ENCODE results near the gene SGPL1. TPM values are rescaled to one million over a fixed set of nuclear protein-coding genes. Genes with fewer than 3 reads are reported as not detected.
"Not testable (repeated sequence)": the region's sequence is repeated elsewhere in the genome, so short reads cannot be mapped to it uniquely, and the experiment has no call there.

SGPL1 gene
- total and polyA plus RNA-seq, 8 donors, result 47.5 to 60.6 (median 53.7) TPM

- no peak for TF ChIP-seq CTCF (IDR thresholded peaks at IDR 0.05)
- no peak overlapping the region for H3K27ac ChIP-seq
- no peaks in the 10 kb centered on the region for H3K27me3 ChIP-seq
- intact Hi-C loops (cut with DNase I), result no loop called here
- no peaks in the 10 kb centered on the region for H3K9me3 ChIP-seq
- DNase-seq (no peak), ATAC-seq (no peak)
- no peak overlapping the region for H3K4me3 ChIP-seq
- no peaks in the 10 kb centered on the region for H3K4me1 ChIP-seq
- peaks cover 0 to 48% of the 10 kb centered on the region in 2 donors for H3K36me3 ChIP-seq
These were observed 37.3 kb downstream of the SGPL1 start for GRCh38 chr10:70853038-70853437.

GRCh38 chr10:70853457-70853856 is 37.7 kb downstream of the SGPL1 start:
- Histone ChIP-seq H3K27me3 (no peaks in the 10 kb centered on the region), H3K9me3 (no peaks in the 10 kb centered on the region), H3K4me1 (no peaks in the 10 kb centered on the region), H3K36me3 (peaks cover 0 to 53% of the 10 kb centered on the region in 2 donors), H3K27ac (no peak overlapping the region), H3K4me3 (no peak overlapping the region)
- intact Hi-C loops (cut with DNase I), result no loop called here
- no peak for DNase-seq
- TF ChIP-seq CTCF (IDR thresholded peaks at IDR 0.05), result no peak
- no peak for ATAC-seq

- Histone ChIP-seq H3K36me3 (peaks cover 0 to 73% of the 10 kb centered on the region in 2 donors), H3K4me3 (no peak overlapping the region), H3K4me1 (no peaks in the 10 kb centered on the region), H3K27me3 (no peaks in the 10 kb centered on the region), H3K9me3 (no peaks in the 10 kb centered on the region), H3K27ac (no peak overlapping the region)
- intact Hi-C loops (cut with DNase I), result no loop called here
- ATAC-seq, result peak; percentile 80
- TF ChIP-seq CTCF (IDR thresholded peaks at IDR 0.05), result no peak
- DNase-seq, result peak in 2 of 4 donors; percentile 46 to 53
These were observed 40.7 kb downstream of the SGPL1 start for GRCh38 chr10:70856454-70856853.

- no peaks in the 10 kb centered on the region for H3K27me3 ChIP-seq
- intact Hi-C loops (cut with DNase I), result no loop called here
- DNase-seq (no peak), ATAC-seq (peak; percentile 52)
- TF ChIP-seq CTCF (IDR thresholded peaks at IDR 0.05), result no peak
- no peaks in the 10 kb centered on the region for H3K9me3 ChIP-seq
- peaks cover 0 to 67% of the 10 kb centered on the region in 2 donors for H3K36me3 ChIP-seq
- no peaks in the 10 kb centered on the region for H3K4me1 ChIP-seq
- no peak overlapping the region for H3K4me3 ChIP-seq
- no peak overlapping the region for H3K27ac ChIP-seq
These were observed 43.0 kb downstream of the SGPL1 start for GRCh38 chr10:70858759-70859158.

- H3K4me1 ChIP-seq; H3K4me3 ChIP-seq; intact Hi-C loops (cut with DNase I); H3K9me3 ChIP-seq; ATAC-seq; H3K27ac ChIP-seq; H3K27me3 ChIP-seq; DNase-seq: not testable (repeated sequence)
- H3K36me3 ChIP-seq, result peaks cover 0 to 55% of the 10 kb centered on the region in 2 donors
These were observed 45.9 kb downstream of the SGPL1 start for GRCh38 chr10:70861495-70862197.
